GM03348 (cell line): ENCODE results near the gene SHISA5.

Source experiments
- DNase-seq: peaks from one replicate; pipeline ENCODE4 v3.0.0; 2012; ENCODE audit warnings: low spot score

SHISA5 gene

DNA sequence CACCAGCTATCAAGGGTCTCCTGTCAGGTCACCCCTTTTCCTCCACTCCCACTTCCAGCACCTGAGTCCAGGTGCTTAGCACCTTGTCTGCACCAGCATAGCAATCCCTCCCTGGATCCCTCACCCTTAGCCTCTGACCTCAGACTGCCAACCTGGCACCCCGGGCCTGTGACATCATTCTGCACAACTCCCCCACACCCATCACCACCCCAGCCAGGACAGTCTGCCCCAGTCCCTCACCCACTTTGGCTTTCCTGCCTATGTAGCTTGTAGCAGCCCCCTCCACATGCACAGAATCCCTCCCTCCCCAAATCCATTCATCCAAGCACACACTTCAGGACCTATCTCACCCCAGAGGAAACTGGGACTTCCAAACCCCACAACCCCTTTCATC is 73.3 kb downstream of the SHISA5 start:
- no peak for DNase-seq

DNA sequence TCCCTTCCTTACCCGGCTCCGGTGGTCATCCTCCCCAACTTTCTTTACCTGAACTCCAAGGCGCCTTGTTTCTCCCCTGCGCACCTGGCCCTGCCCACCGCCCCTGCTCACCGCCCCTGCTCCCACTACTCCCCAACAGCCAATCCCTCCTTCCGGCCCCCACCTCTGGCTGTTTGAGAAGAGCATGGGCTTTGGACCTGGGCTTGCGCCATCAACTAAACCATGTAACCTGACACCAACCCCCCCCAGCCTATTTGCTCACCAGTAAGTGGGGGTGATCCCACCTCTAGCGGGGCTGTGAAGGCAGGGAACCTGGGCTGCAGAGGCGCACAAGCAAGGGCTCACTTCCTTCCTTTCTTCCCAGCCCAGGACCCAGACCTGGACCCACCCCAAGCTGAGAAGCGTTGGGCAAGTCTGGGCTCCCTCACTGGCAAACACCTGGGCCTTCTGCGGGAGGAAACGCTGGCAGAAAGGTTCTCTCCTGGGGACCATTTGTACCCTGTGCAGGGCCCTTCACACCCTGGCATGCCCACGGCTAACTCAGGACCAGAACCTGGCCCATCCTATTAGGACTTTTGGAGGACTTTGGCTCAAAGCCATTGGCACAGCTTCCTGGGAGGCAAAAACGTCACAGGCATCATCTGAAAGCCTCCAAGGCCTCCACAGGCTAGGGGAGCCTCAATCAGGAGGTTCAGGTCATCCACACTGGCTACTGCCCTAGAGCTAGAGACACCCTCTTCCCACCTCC is 73.8 kb downstream of the SHISA5 start, which contains the start of gene PLXNB1:
Gene PLXNB1 (minus strand): TSS at position 127 of the 748 bp plus-strand sequence. CDS start 5,475 bp downstream, outside the sequence.
- peak; percentile 53 for DNase-seq

DNA sequence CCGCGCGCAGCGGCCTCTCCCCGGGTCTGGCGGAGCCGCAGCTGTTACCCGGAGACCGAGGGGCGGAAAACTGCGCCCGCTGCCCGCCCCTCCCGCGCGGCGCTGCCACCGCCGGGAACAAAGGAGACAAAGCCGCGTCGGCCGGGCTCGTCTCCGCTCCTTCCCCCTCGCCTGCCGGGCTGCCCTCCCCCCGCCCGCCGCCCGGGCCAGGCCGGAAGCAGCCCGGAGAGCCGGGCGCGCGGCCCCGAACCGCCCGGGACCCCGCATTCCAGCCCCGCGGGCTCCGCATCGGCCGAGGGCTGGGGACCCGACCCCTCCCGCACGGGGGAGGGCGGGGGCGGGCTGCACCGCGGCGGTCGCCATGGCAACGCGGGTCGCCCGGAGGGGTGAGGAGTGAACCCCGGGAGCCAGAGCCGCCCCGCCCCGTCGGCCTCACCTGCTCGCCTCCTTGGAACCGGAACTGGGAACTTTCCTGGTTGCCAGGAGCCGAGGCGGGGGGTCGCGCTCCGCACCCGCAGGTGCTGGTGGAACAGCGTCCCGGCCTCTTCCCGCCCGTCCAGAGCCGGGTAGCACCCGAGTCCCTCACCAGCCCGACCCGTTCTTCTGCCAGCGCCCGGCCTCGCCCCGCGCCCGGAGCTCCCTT is 74.5 kb downstream of the SHISA5 start:
- peak; percentile 89 for DNase-seq

DNA sequence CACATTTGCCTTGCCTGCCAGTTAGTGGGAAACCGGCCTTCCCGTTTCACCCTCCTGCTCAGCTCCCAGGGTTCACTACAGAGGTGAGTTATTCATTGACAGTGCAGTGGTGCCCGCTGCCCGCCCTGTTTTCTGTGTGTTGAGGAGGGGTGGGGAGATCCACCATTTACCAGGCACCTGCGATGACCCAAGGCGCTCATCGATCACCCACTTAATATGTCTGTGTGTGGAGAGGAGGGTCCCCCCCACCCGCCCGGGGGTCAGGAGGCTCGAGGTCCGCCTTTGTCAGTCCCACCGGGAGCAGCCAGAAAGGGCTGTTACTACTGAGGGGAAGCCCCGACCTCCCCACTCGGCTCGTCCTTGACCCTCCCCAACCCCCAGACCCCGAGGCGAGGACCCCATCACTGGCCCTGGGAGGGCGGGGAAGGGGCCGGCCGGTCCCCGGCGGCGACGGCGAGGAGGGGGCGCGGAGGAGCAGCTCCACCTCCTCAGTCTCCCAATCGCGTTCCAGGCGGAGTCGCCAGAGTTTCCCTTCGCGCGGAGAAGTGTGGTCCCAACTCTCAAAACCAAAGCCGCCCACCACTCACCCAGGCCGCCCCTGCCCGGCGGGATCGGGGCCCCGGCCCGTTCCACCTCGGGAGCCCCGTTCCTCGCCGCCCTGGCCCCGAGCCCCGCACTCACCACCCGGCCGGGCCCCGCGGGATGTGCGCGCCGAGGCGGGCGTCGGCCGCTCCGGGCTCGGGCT is 75.2 kb downstream of the SHISA5 start:
- DNase-seq: peak; percentile 60

DNA sequence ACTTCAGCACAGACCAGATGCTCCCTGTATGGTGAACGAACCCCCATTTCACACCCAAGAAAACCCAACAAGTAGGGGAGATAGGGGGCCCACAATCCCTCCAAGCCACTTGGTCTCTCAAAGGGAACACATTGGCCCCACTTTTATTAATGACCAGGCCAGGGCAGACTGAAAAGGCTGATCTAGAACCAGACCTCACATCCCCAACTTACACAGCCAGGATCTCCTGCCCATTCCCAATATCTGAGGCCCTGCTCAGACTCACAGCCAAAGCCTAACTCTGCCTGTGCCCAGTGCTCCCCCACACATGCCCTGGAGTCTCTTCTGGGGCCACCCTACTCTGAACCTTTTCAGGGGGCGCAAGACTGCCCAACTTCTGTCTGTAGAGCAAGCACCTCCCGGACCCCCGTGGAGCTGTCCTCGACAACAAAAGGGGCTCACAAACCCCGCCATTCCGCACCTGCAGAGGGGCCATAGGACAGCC is 75.8 kb downstream of the SHISA5 start:
- DNase-seq: no peak

DNA sequence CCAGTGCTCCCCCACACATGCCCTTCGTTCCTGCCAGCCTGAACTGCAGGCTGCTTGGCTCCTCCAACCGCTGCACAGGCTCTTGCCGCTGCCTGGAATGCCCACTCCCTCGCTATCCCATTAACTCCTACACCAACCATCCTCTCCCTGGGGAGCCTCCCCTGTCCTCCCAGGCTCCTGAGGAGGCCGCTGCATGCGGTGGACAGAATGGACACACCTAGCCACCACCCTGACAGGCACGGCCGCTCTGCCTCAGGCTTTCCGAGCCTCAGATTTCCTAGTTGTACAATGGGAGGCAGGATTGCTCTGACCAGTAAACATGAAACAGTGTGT is 76.4 kb downstream of the SHISA5 start:
- DNase-seq: no peak

DNA sequence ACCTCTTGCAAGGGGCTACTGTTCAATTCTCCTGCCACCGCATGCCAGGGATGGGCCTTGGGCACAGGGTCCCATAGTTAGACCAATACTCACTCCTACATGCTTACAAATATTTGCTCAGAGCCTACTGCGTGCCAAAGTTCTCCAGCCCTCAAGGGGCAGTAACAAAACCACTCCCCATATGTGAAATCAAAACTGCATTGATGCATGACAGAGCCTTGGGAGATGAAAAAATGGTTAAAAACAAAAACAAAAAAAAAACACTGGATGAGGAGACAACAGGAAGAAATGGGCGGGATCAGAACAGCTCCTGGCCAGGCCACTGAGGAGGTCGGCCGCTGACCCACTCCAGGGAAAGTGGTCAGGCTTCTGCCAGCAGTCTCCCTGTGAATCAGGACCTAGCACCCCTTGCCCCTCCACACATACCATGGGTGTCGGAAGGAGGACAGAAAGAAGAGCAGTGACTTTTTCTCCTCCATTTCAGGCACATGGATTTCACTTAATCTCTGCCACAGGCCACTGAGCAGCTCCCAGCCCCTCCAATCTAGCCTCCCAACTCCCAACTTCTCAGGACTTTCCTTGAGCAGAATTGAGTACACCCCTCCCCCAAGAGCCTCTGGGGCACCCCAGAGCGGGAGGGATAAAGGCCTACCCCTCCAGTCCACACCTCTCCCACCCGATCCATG is 76.9 kb downstream of the SHISA5 start:
- no peak for DNase-seq

DNA sequence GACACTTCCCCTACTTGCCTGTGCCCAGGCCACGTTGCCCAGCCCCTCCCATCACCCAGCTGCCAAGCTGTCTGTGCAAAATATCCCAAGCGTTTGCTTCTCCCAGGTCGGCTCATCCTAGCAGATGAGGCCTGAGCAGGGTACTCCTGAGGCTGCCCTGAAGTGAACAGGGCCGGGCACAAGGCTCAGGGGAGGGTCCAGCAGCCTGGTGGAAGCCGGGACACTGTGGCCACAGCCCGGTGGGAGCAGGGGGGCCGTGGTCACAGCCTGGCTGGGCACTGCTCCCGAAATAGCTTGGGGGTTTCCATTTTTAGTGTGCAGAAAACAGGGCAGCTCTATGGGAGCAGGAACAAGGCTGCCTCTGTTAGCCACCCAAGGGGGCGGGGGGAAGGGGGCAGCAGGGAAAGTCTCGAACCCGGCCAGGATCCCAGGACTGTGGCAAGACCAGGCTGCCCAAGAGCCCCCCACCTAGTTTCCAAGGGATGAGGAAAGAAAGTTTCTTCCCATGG is 77.5 kb downstream of the SHISA5 start:
- no peak for DNase-seq

DNA sequence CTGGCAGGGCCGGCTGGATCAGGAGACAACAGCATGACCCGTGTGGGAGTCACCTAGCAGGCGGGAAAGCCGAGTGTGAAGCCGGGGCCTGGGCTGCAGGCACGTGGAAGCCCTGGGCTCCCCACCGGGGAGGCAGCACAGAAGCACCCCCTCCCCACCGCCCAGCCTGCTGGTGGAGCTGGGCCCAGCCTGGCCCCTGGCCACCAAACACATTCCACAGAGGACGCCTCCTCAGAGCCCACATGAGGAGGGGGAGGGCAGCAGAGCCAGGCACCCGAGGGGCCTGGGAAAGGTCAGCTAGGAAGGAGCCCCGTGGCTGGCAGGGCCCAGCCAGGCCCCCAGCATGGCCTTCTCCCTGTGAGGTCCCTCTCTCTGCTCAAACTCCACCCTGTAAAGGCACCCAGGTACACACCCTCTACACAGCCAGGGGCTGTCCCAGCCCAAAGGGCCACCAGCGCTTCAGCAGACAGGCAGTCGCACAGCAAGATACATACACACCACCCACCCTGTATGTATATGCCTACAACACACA is 78.6 kb downstream of the SHISA5 start:
- DNase-seq: no peak

DNA sequence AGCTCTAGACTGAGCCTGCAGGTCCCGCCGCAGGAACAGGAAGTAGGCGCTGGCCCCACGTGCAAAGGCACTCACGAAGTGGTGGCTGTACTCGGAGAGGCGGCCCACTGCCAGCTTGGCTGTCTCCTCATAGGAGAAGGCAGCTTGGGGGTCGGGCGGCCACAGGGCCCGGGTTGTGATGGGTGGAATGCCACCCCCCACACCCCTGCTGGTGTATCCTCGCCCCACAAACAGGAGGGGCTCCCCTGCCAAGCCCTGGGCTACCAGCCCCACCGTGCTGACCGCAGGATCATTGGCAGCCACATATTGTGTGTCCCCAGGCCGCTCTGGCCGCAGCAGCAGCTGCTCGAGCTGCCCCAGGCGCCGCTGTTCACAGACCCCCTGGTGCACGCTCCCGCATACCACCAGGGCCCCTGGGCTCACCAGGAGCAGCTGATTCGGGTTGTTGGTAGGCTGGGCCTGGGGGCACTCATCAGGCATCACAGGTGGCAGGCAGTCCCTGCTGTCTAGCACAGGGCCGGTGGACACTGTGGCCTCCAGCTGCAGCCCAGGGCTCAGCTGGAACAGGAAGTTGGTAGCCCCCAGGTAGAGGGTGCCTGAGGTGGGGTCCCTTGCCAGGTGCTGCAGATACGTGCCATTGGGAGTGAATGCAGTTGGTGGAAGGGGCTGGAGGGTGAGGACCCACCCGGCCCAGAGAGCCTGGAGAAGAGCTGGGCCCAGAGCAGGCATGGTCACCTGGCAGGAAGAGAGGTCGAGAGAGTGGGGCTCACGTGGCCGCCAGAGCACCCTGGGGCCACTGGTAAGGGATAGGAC is 79.9 kb downstream of the SHISA5 start:
- DNase-seq: no peak

DNA sequence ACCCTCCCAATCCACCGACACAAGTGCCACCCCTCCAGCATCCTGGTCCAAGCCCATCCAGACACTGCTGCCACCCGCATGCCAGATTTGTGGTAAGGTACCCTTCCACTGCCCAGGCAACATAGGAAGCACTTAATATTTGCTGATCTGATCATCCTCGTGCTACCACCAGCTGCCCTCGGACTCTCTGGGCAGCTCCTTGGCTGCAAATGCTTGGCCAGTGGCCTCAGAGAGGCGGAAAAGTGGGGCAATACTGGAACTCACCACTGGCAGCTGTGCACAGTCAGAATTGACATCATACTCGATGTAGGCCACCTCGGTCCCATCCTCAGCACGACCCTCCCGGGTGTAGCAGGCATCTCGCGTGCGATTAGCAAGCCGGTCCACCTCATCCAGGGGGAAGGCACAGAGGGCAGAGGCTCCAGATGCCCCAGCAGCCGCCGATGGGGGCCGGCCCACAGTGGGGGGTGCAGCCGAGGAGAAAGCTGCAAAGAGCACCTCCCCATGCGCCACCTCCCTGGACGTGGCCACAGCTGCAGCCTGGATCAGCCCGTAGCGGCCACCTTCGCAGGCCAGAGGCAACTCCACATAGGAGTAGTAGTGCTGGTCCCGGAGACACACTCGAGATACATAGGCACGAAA is 80.6 kb downstream of the SHISA5 start:
- DNase-seq: no peak

DNA sequence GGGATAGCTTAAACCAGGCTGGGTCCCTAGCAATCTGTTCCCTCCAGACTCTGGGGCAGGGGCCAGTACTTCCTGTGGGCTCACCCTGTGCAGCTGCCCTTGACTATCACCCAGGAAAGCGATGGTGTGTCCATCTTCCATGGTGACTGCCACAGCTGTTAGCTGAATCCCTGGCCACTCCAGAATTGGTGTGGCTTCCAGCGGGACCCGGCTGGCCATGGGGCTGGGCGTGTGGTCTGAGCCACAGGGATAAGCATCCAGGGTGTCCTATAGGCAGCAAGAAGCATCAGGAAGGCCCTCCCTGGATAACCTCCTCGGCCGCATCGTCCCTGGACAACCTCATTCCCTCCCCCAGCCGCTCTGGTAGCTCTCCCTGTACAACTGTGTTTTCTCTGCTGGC is 81.3 kb downstream of the SHISA5 start:
- DNase-seq: no peak

DNA sequence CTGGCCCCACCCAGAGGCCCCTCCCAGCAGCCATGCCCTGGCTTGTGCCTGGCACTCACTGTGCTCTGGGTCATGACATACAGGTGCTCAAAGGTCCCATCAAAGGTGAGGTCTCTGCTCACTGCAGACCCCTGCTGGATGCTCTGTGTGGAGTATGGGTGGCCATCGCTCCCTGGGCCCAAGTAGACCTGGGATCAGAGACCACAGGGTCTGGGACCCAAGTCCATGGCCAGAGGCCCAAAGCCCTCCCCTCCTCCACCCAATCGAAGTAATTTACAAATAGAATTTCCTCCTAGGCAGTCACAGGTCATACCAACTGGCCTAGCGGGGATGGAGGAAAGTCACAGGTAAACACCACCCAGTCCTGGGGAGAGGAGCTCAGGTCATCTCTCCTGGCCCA is 81.7 kb downstream of the SHISA5 start:
- no peak for DNase-seq

DNA sequence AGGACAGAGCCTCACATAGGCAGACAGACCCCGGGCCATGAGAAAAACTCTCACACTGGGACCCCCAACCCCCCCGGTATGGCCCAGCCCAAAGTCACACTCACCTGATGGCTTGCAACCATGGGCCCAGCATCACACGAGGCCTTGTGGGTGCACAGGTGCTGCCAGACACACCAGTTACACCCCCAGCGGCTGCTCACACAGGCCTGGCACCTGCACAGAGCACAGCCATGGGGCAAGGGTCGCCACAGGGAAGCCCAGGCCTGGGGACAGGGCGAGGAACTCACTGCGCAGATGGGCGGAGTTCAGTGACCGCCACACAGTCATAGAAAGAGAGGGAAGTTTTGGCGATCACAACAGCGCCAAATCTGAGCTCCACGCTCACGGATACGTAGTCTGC is 83.4 kb downstream of the SHISA5 start:
- DNase-seq: no peak

DNA sequence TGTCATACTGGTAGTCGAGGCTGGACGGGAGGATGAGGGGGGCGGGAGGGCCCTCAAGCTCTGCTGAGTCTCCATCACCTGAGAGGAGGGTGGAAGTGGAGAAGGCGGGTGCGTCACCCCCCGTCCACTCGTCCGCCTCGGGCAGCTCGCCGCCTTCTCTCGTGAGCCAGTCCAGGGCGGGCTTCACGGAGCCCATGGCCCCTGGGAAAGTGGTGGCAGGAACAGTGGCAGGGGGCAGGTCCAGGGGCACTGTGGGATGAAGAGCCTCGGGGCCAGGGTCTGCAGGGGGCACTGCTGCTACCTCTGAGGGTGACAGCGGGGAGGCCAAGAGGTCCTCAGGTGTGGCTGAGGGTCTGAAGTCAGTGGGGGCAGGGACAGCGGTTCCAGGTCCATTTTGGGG is 84.4 kb downstream of the SHISA5 start:
- DNase-seq: no peak

DNA sequence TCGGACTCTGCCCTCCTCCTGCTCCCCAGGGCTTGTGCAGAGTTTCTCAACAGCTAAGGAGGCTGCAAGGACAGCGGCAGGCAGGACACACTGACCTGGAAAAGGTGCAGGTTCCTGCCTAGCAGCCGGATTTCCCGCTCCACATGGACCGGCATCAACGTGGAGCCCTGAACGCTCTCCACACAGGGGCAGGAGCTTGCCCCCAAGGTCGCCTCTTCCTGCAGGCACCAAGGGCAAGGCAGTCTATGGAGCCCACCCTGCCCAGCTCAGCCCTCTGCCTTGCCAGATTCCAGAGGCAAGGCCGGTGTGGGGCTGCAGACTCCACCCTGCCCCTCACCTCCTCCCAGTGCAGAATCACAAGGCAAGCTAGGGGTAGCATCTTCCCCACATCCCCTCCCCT is 84.8 kb downstream of the SHISA5 start:
- DNase-seq: no peak

DNA sequence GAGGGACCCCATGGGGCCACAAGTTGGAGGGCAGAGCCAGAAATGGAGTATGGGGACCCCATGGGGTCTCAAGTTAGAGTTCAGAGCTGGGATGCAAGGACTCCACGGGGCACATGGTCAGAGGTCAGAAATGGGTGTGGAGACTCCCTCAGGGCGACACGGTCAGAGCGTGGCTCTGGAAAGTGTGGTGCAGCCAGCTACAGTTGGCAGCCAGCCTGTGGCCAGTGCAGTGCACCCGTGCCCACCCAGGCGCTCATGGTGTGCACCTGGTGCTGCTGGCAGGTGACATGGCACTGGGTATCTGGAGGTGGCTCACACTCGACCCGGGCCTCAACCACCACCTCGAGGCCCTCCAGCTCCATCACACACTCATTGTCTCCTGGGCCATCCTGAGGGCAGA is 85.3 kb downstream of the SHISA5 start:
- no peak for DNase-seq

DNA sequence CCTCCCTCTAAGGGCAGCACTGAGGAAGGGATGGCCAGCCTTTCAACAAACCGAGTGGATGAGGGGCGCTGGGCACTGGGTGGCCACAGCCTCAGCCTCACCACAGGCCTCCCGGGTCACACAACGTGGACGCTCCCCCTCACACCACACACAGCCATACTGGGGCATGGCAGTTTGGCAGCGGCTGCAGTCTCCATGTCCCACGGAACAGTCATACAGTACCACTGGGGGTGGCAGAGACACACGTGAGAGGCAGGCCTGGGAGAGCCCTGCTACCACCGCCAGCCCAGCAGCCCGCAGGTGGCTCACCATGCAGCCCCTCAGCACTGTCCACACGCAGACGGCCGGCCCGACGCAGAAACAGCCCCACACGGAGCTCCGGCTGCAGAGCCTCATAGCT is 85.8 kb downstream of the SHISA5 start:
- DNase-seq: no peak
